ENCODE data around the gene BRAP.

Gene BRAP

DNA sequence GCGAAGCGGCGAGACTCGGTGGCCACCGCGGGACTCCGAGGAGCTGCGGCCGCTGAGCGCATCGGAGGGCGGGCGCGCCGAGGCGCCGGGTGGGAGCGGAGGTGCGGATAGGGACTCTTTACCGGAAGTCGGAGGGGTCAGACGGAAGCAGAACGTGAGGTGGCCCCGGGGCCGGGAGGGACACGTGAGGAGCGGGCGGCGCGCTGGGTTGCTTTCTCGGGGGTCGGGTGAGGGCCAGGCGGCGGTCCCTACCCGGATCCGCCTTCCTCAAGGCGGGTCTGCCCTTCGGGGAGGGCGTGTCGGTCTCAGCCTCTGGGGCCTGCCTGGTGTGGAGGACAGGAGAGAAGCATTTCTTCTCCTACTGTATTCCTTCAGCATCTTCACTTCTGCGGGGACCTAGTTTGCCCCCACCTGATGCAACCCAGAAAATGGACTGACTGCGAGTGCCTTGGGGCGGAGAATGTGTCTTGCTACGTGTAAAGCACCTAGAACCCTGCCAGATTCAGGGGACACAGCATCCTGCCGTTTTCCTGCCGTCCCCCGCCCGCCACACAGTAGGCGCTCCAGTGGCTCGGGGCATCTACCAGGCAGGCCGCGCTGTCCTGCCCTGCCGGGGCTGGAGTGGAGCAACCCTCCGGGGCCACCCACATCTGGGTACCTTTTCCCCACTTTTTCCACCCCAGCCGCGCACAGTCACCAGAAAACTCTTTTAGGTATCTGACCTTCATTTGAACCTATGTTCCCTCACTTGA, 86.1 kb downstream of the BRAP start (continued):
- TF ChIP-seq, protein P1, sequence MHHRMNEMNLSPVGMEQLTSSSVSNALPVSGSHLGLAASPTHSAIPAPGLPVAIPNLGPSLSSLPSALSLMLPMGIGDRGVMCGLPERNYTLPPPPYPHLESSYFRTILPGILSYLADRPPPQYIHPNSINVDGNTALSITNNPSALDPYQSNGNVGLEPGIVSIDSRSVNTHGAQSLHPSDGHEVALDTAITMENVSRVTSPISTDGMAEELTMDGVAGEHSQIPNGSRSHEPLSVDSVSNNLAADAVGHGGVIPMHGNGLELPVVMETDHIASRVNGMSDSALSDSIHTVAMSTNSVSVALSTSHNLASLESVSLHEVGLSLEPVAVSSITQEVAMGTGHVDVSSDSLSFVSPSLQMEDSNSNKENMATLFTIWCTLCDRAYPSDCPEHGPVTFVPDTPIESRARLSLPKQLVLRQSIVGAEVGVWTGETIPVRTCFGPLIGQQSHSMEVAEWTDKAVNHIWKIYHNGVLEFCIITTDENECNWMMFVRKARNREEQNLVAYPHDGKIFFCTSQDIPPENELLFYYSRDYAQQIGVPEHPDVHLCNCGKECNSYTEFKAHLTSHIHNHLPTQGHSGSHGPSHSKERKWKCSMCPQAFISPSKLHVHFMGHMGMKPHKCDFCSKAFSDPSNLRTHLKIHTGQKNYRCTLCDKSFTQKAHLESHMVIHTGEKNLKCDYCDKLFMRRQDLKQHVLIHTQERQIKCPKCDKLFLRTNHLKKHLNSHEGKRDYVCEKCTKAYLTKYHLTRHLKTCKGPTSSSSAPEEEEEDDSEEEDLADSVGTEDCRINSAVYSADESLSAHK (tag by site-specific recombination; IDR thresholded peaks at IDR 0.05), result no peak; the same call in 1 of the 2 replicates
- no peak for TF ChIP-seq REPIN1 (tag by site-specific recombination; IDR thresholded peaks at IDR 0.05; ENCODE audit: low read depth)
- no peak for TF ChIP-seq ZNF473 (tag by site-specific recombination; IDR thresholded peaks at IDR 0.05)
- TF ChIP-seq ZNF223 (tag by site-specific recombination; IDR thresholded peaks at IDR 0.05), result no peak
- no peak for TF ChIP-seq ZNF555 (tag by site-specific recombination; conservative IDR thresholded peaks at IDR 0.05)
- peak; percentile 33 for TF ChIP-seq IKZF3 (tag by site-specific recombination; IDR thresholded peaks at IDR 0.05)
- TF ChIP-seq ZNF184 (tag by site-specific recombination; IDR thresholded peaks at IDR 0.05), result no peak
- peak; percentile 98 for TF ChIP-seq GLIS2 (tag by site-specific recombination; IDR thresholded peaks at IDR 0.05)
- TF ChIP-seq ZFP41 (tag by site-specific recombination; IDR thresholded peaks at IDR 0.05; ENCODE audit: borderline replicate concordance), result no peak
- TF ChIP-seq, protein P2, sequence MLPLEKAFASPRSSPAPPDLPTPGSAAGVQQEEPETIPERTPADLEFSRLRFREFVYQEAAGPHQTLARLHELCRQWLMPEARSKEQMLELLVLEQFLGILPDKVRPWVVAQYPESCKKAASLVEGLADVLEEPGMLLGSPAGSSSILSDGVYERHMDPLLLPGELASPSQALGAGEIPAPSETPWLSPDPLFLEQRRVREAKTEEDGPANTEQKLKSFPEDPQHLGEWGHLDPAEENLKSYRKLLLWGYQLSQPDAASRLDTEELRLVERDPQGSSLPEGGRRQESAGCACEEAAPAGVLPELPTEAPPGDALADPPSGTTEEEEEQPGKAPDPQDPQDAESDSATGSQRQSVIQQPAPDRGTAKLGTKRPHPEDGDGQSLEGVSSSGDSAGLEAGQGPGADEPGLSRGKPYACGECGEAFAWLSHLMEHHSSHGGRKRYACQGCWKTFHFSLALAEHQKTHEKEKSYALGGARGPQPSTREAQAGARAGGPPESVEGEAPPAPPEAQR (tag by site-specific recombination; IDR thresholded peaks at IDR 0.05), result no peak
- TF ChIP-seq ZFP69B (tag by site-specific recombination; IDR thresholded peaks at IDR 0.05), result peak; percentile 78
- TF ChIP-seq ZNF391 (tag by site-specific recombination; IDR thresholded peaks at IDR 0.05; ENCODE audit: borderline replicate concordance, low read depth), result peak; percentile 85; the same call in 1 of the 2 replicates
- peak; percentile 96 for TF ChIP-seq ZNF24 (tag by site-specific recombination; IDR thresholded peaks at IDR 0.05)
- TF ChIP-seq, protein P3, sequence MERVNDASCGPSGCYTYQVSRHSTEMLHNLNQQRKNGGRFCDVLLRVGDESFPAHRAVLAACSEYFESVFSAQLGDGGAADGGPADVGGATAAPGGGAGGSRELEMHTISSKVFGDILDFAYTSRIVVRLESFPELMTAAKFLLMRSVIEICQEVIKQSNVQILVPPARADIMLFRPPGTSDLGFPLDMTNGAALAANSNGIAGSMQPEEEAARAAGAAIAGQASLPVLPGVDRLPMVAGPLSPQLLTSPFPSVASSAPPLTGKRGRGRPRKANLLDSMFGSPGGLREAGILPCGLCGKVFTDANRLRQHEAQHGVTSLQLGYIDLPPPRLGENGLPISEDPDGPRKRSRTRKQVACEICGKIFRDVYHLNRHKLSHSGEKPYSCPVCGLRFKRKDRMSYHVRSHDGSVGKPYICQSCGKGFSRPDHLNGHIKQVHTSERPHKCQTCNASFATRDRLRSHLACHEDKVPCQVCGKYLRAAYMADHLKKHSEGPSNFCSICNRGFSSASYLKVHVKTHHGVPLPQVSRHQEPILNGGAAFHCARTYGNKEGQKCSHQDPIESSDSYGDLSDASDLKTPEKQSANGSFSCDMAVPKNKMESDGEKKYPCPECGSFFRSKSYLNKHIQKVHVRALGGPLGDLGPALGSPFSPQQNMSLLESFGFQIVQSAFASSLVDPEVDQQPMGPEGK (tag by site-specific recombination; IDR thresholded peaks at IDR 0.05), result peak; percentile 99
- no peak for TF ChIP-seq ZNF768 (tag by site-specific recombination; IDR thresholded peaks at IDR 0.05)
- peak; percentile 94 for TF ChIP-seq ZNF600 (tag by site-specific recombination; IDR thresholded peaks at IDR 0.05)
- TF ChIP-seq, protein P4, sequence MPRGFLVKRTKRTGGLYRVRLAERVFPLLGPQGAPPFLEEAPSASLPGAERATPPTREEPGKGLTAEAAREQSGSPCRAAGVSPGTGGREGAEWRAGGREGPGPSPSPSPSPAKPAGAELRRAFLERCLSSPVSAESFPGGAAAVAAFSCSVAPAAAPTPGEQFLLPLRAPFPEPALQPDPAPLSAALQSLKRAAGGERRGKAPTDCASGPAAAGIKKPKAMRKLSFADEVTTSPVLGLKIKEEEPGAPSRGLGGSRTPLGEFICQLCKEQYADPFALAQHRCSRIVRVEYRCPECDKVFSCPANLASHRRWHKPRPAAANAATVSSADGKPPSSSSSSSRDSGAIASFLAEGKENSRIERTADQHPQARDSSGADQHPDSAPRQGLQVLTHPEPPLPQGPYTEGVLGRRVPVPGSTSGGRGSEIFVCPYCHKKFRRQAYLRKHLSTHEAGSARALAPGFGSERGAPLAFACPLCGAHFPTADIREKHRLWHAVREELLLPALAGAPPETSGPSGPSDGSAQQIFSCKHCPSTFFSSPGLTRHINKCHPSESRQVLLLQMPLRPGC (tag by site-specific recombination; IDR thresholded peaks at IDR 0.05), result peak; percentile 55; the same call in 1 of the 2 replicates
- peak; percentile 74 for TF ChIP-seq GLIS1 (tag by site-specific recombination; IDR thresholded peaks at IDR 0.05)
- no peak for TF ChIP-seq SALL2 (tag by site-specific recombination; IDR thresholded peaks at IDR 0.05; ENCODE audit: borderline replicate concordance)
- TF ChIP-seq ZEB2 (tag by site-specific recombination; IDR thresholded peaks at IDR 0.05), result peak; percentile 96
- no peak for TF ChIP-seq OVOL3 (tag by site-specific recombination; IDR thresholded peaks at IDR 0.05)
- peak; percentile 21; the same call in 1 of the 2 replicates for TF ChIP-seq BCL11A (tag by site-specific recombination; IDR thresholded peaks at IDR 0.05; ENCODE audit: low read depth)
- TF ChIP-seq FEZF1 (tag by site-specific recombination; IDR thresholded peaks at IDR 0.05), result 0 out of 2 replicates have a peak, but pooled peaks have one; percentile 18
- no peak for TF ChIP-seq ZNF791 (tag by site-specific recombination; IDR thresholded peaks at IDR 0.05)
- TF ChIP-seq SP7 (tag by site-specific recombination; IDR thresholded peaks at IDR 0.05), result peak; percentile 87
- TF ChIP-seq ZNF23 (tag by site-specific recombination; IDR thresholded peaks at IDR 0.05; ENCODE audit: borderline replicate concordance), result no peak
- TF ChIP-seq ZNF37A (tag by site-specific recombination; IDR thresholded peaks at IDR 0.05), result no peak
- TF ChIP-seq, protein P5, sequence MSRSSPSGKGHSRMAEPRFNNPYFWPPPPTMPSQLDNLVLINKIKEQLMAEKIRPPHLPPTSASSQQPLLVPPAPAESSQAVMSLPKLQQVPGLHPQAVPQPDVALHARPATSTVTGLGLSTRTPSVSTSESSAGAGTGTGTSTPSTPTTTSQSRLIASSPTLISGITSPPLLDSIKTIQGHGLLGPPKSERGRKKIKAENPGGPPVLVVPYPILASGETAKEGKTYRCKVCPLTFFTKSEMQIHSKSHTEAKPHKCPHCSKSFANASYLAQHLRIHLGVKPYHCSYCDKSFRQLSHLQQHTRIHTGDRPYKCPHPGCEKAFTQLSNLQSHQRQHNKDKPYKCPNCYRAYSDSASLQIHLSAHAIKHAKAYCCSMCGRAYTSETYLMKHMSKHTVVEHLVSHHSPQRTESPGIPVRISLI (tag by site-specific recombination; IDR thresholded peaks at IDR 0.05), result no peak
- no peak for TF ChIP-seq RBAK (tag by site-specific recombination; IDR thresholded peaks at IDR 0.05)
- peak; percentile 89 for TF ChIP-seq ZXDB (tag by site-specific recombination; IDR thresholded peaks at IDR 0.05)
- TF ChIP-seq, protein P6, sequence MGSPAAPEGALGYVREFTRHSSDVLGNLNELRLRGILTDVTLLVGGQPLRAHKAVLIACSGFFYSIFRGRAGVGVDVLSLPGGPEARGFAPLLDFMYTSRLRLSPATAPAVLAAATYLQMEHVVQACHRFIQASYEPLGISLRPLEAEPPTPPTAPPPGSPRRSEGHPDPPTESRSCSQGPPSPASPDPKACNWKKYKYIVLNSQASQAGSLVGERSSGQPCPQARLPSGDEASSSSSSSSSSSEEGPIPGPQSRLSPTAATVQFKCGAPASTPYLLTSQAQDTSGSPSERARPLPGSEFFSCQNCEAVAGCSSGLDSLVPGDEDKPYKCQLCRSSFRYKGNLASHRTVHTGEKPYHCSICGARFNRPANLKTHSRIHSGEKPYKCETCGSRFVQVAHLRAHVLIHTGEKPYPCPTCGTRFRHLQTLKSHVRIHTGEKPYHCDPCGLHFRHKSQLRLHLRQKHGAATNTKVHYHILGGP (tag by site-specific recombination; IDR thresholded peaks at IDR 0.05), result no peak
